ENCODE measurements around the gene TBC1D22A. TPM values are rescaled to one million over a fixed set of nuclear protein-coding genes. Genes with fewer than 3 reads are reported as not detected.
A peak's percentile ranks its signal among the peaks of the same experiment; 100 is the strongest.

Gene TBC1D22A
- total RNA-seq, 2 donors from 2014 or later, result 21.0 to 27.9 TPM

GRCh38 chr22:46869831-46870441 lies 107.5 kb downstream of the TBC1D22A start:
- Mint-ChIP-seq H3K4me1 (no peaks in the 10 kb centered on the region), H3K36me3 (ENCODE audit: low read depth) (peaks cover 52% of the 10 kb centered on the region), H3K27ac (no peak overlapping the region), H3K9me3 (peaks cover 32% of the 10 kb centered on the region), H3K27me3 (ENCODE audit: insufficient read depth) (no peaks in the 10 kb centered on the region), H3K4me3 (no peak overlapping the region)
- no peaks in the 10 kb centered on the region for H3K4me1 ChIP-seq (ENCODE audit: control insufficient read depth, insufficient read depth, low read length)
- 90 to 93% methylated on average over 1 of the region's 1 CpG for WGBS, 2 experiments (ENCODE audit: insufficient coverage in 1 of 2, insufficient read length in 1 of 2)
- no peak overlapping the region for H3K4me3 ChIP-seq (ENCODE audit: low read length)
- H3K9me3 ChIP-seq (ENCODE audit: control insufficient read depth, low read length), result peaks cover 25% of the 10 kb centered on the region
- no peaks in the 10 kb centered on the region for H3K27me3 ChIP-seq (ENCODE audit: control insufficient read depth, insufficient read depth, low read length, poor library complexity, severe bottlenecking)
- H3K27ac ChIP-seq (ENCODE audit: low read depth, low read length), result no peak overlapping the region
- TF ChIP-seq CTCF (conservative IDR thresholded peaks at IDR 0.05), result no peak
- no peak for DNase-seq
- H3K9ac ChIP-seq (ENCODE audit: extremely low read depth, low read length, poor library complexity, severe bottlenecking), result no peak overlapping the region
- H3K36me3 ChIP-seq (ENCODE audit: control insufficient read depth, insufficient read depth, low read length), result peaks cover 42% of the 10 kb centered on the region

- H3K4me1 Mint-ChIP-seq, result no peaks in the 10 kb centered on the region
- peak overlapping the region; percentile 2 for H3K4me3 ChIP-seq (ENCODE audit: low read length)
- no peak overlapping the region for H3K9ac ChIP-seq (ENCODE audit: extremely low read depth, low read length, poor library complexity, severe bottlenecking)
- no peak for DNase-seq
- WGBS, 2 experiments (ENCODE audit: insufficient coverage in 1 of 2, insufficient read length in 1 of 2), result 100% methylated on average over 1 of the region's 2 CpGs
- peaks cover 31% of the 10 kb centered on the region for H3K36me3 ChIP-seq (ENCODE audit: control insufficient read depth, insufficient read depth, low read length)
- peaks cover 50% of the 10 kb centered on the region for H3K36me3 Mint-ChIP-seq (ENCODE audit: low read depth)
- H3K4me1 ChIP-seq (ENCODE audit: control insufficient read depth, insufficient read depth, low read length), result no peaks in the 10 kb centered on the region
- no peaks in the 10 kb centered on the region for H3K27me3 Mint-ChIP-seq (ENCODE audit: insufficient read depth)
- no peak overlapping the region for H3K4me3 Mint-ChIP-seq
- TF ChIP-seq CTCF (conservative IDR thresholded peaks at IDR 0.05), result no peak
- no peak overlapping the region for H3K27ac Mint-ChIP-seq
- peaks cover 25% of the 10 kb centered on the region for H3K9me3 ChIP-seq (ENCODE audit: control insufficient read depth, low read length)
- H3K9me3 Mint-ChIP-seq, result peaks cover 32% of the 10 kb centered on the region
- no peaks in the 10 kb centered on the region for H3K27me3 ChIP-seq (ENCODE audit: control insufficient read depth, insufficient read depth, low read length, poor library complexity, severe bottlenecking)
- no peak overlapping the region for H3K27ac ChIP-seq (ENCODE audit: low read depth, low read length)
These were observed 109.4 kb downstream of the TBC1D22A start for GRCh38 chr22:46871826-46872225.

- Mint-ChIP-seq H3K9me3 (peaks cover 32% of the 10 kb centered on the region), H3K27ac (no peak overlapping the region), H3K27me3 (ENCODE audit: insufficient read depth) (no peaks in the 10 kb centered on the region), H3K4me3 (no peak overlapping the region), H3K4me1 (no peaks in the 10 kb centered on the region), H3K36me3 (ENCODE audit: low read depth) (peaks cover 38% of the 10 kb centered on the region)
- H3K36me3 ChIP-seq (ENCODE audit: control insufficient read depth, insufficient read depth, low read length), result peaks cover 29% of the 10 kb centered on the region
- H3K27ac ChIP-seq (ENCODE audit: low read depth, low read length), result no peak overlapping the region
- H3K9me3 ChIP-seq (ENCODE audit: control insufficient read depth, low read length), result peaks cover 25% of the 10 kb centered on the region
- no peak overlapping the region for H3K4me3 ChIP-seq (ENCODE audit: low read length)
- H3K9ac ChIP-seq (ENCODE audit: extremely low read depth, low read length, poor library complexity, severe bottlenecking), result no peak overlapping the region
- H3K27me3 ChIP-seq (ENCODE audit: control insufficient read depth, insufficient read depth, low read length, poor library complexity, severe bottlenecking), result no peaks in the 10 kb centered on the region
- H3K4me1 ChIP-seq (ENCODE audit: control insufficient read depth, insufficient read depth, low read length), result no peaks in the 10 kb centered on the region
- DNase-seq, result no peak
- WGBS, 2 experiments (ENCODE audit: insufficient coverage in 1 of 2, insufficient read length in 1 of 2), result 93 to 98% methylated on average over 2 to 4 of the region's 4 CpGs
- no peak for TF ChIP-seq CTCF (conservative IDR thresholded peaks at IDR 0.05)
These were observed 112.6 kb downstream of the TBC1D22A start for GRCh38 chr22:46875089-46875488.

All from endodermal cell (in vitro differentiated cells).